Measurements from ENCODE around the gene PEAK3. TPM values are rescaled to one million over a fixed set of nuclear protein-coding genes. Genes with fewer than 3 reads are reported as not detected.

Gene PEAK3
- total and polyA plus RNA-seq, 4 donors: 0.11 to 0.20 (median 0.16) TPM; not detected in 1

DNA sequence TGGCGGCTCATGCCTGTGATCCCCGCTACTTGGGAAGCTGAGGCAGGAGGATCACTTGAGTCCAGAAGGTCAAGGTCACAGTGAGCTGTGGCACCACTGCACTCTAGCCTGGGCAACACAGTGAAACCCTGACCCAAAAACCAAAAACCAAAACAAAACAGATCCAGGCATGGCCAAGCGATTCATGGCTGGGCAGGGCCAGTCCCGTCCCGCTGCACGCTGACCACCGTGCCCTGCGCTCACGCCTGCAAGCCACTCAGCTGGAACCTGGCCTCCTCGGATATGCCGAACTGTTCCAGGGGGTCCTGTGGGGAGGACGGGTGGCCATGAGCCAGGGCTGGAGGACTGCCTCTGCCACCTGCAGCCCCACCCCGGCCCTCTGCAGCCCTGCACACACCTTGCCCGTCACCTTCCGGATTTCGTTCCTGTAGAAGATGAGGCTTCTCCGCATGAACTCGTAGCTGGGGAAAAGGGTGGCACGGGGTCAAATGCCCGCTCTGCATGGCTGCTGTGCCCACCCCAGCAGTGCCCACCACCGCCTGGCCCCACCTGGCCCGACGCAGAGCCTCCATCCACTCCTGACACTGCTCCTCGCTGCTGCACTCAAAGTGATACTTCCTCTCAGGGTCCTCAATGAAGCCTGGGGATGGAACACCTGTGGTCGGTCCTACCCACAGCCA, 48.2 kb downstream of the PEAK3 start:
- H3K9me3 ChIP-seq (ENCODE audit: control insufficient read depth, insufficient read depth, low read length): no peaks in the 10 kb centered on the region
- peaks cover 71% of the 10 kb centered on the region for H3K36me3 ChIP-seq (ENCODE audit: control insufficient read depth, insufficient read depth, low read length)
- WGBS (ENCODE audit: insufficient coverage): 93% methylated on average over 24 of the region's 25 CpGs
- peaks cover 43% of the 10 kb centered on the region for H3K4me1 ChIP-seq (ENCODE audit: control insufficient read depth, insufficient read depth, low read length)
- no peak for DNase-seq (ENCODE audit: low read depth in 4 of 6, low spot score in 6 of 6)
- H3K27ac ChIP-seq (ENCODE audit: low read depth, low read length): no peak overlapping the region
- H3K27me3 ChIP-seq (ENCODE audit: control insufficient read depth, insufficient read depth, low read length): no peaks in the 10 kb centered on the region
- H3K4me3 ChIP-seq (ENCODE audit: low read depth, low read length): no peak overlapping the region

GRCh38 chr19:2232286-2233151, 49.5 kb downstream of the PEAK3 start:
- Histone ChIP-seq H3K27ac (ENCODE audit: low read depth, low read length) (no peak overlapping the region), H3K4me1 (ENCODE audit: control insufficient read depth, insufficient read depth, low read length) (peaks cover 34% of the 10 kb centered on the region), H3K9me3 (ENCODE audit: control insufficient read depth, insufficient read depth, low read length) (no peaks in the 10 kb centered on the region), H3K36me3 (ENCODE audit: control insufficient read depth, insufficient read depth, low read length) (peaks cover 78% of the 10 kb centered on the region), H3K27me3 (ENCODE audit: control insufficient read depth, insufficient read depth, low read length) (no peaks in the 10 kb centered on the region), H3K4me3 (ENCODE audit: low read depth, low read length) (no peak overlapping the region)
- 84% methylated on average over 22 of the region's 30 CpGs for WGBS (ENCODE audit: insufficient coverage)
- no peak for DNase-seq (ENCODE audit: low read depth in 4 of 6, low spot score in 6 of 6)

GRCh38 chr19:2231621-2232221, 50.3 kb downstream of the PEAK3 start:
- H3K9me3 ChIP-seq (ENCODE audit: control insufficient read depth, insufficient read depth, low read length): no peaks in the 10 kb centered on the region
- no peak for DNase-seq (ENCODE audit: low read depth in 4 of 6, low spot score in 6 of 6)
- no peak overlapping the region for H3K27ac ChIP-seq (ENCODE audit: low read depth, low read length)
- WGBS (ENCODE audit: insufficient coverage): 76% methylated on average over 16 of the region's 21 CpGs
- no peaks in the 10 kb centered on the region for H3K27me3 ChIP-seq (ENCODE audit: control insufficient read depth, insufficient read depth, low read length)
- H3K4me1 ChIP-seq (ENCODE audit: control insufficient read depth, insufficient read depth, low read length): peaks cover 28% of the 10 kb centered on the region
- peaks cover 86% of the 10 kb centered on the region for H3K36me3 ChIP-seq (ENCODE audit: control insufficient read depth, insufficient read depth, low read length)
- no peak overlapping the region for H3K4me3 ChIP-seq (ENCODE audit: low read depth, low read length)

- no peaks in the 10 kb centered on the region for H3K9me3 ChIP-seq (ENCODE audit: control insufficient read depth, insufficient read depth, low read length)
- H3K4me3 ChIP-seq (ENCODE audit: low read depth, low read length): no peak overlapping the region
- H3K27me3 ChIP-seq (ENCODE audit: control insufficient read depth, insufficient read depth, low read length): no peaks in the 10 kb centered on the region
- no peak overlapping the region for H3K27ac ChIP-seq (ENCODE audit: low read depth, low read length)
- H3K36me3 ChIP-seq (ENCODE audit: control insufficient read depth, insufficient read depth, low read length): peaks cover 94% of the 10 kb centered on the region
- DNase-seq (ENCODE audit: low read depth in 4 of 6, low spot score in 6 of 6): no peak
- peaks cover 28% of the 10 kb centered on the region for H3K4me1 ChIP-seq (ENCODE audit: control insufficient read depth, insufficient read depth, low read length)
- WGBS (ENCODE audit: insufficient coverage): 88% methylated on average over 8 of the region's 12 CpGs
Measured at GRCh38 chr19:2230807-2231533, 51.0 kb downstream of the PEAK3 start.

DNA sequence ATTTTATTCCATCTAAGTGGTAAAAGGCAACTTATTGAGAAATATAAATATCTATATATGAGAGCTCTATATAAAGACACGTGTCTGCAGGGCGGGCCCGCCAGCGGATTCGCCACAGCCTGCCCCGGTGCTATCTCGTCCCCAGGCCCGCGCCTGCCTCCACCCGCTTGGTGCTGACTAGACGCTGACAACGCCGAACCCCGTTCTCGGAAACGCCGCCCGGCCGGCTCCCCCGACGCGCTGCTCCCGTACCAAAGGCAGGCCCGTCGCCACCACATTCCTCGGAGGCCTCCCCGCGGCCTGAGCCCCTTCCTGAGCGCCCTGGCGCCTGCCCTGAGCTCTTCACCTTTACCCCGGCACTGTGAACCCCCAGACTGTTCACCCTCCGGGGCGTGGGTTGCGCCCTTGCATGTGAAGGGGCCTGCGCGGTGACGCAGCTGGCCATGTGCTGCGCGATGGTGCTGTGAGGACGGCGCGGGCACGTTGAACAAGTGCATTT, 51.9 kb downstream of the PEAK3 start:
- Histone ChIP-seq H3K36me3 (ENCODE audit: control insufficient read depth, insufficient read depth, low read length) (peaks cover 99% of the 10 kb centered on the region), H3K27me3 (ENCODE audit: control insufficient read depth, insufficient read depth, low read length) (no peaks in the 10 kb centered on the region), H3K4me3 (ENCODE audit: low read depth, low read length) (no peak overlapping the region), H3K4me1 (ENCODE audit: control insufficient read depth, insufficient read depth, low read length) (peaks cover 23% of the 10 kb centered on the region), H3K27ac (ENCODE audit: low read depth, low read length) (no peak overlapping the region), H3K9me3 (ENCODE audit: control insufficient read depth, insufficient read depth, low read length) (no peaks in the 10 kb centered on the region)
- WGBS (ENCODE audit: insufficient coverage): 90% methylated on average over 42 of the region's 43 CpGs
- DNase-seq (ENCODE audit: low read depth in 4 of 6, low spot score in 6 of 6): no peak

DNA sequence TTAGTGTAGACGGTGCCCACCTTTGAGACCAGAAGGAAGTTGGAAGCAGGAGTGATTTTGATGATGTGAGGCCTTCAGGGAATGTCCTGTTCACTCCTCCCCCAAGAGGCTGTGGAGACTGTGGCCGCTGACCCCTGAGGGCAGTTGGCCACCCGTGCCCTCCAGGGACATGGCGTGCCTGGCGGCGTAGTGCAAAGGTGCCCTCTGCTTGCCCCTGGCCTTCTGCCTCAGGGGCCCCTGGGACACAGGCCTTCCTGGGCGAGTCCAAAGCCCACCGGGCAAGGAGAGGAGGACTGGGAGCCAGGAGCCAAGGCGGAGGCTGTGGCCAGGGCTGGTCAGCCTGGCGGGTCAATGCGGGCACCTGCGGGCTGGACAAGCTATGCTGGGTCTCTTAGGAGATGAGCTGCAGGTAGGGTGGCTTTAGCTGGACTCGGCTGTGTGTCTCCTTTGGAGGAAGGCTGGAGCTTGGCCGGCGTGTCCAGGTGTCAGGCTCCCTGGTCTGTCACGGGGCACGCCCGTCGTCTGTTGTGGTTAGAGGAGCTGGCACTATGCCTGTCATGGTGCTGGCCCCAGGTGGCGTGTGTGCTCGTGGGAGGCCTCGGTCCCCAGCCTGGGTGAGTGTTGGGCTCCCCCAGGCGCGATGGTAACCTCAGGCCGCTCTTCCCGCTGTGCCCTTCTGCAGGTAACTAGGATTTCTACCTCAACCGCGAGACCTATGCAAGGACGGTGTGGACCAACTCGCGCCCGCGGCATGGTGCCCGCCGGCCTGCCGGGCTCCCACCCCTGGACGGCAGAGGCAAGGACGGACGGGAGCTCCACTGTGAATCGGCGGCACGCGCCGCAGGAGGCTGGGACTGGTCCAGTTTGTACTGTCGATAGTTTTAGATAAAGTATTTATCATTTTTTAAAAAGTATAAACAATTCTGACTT, 52.6 kb downstream of the PEAK3 start:
- H3K36me3 ChIP-seq (ENCODE audit: control insufficient read depth, insufficient read depth, low read length): peaks cover 100% of the 10 kb centered on the region
- H3K27ac ChIP-seq (ENCODE audit: low read depth, low read length): no peak overlapping the region
- WGBS (ENCODE audit: insufficient coverage): 93% methylated on average over 35 of the region's 45 CpGs
- no peak for DNase-seq (ENCODE audit: low read depth in 4 of 6, low spot score in 6 of 6)
- peaks cover 16% of the 10 kb centered on the region for H3K4me1 ChIP-seq (ENCODE audit: control insufficient read depth, insufficient read depth, low read length)
- no peaks in the 10 kb centered on the region for H3K9me3 ChIP-seq (ENCODE audit: control insufficient read depth, insufficient read depth, low read length)
- H3K27me3 ChIP-seq (ENCODE audit: control insufficient read depth, insufficient read depth, low read length): no peaks in the 10 kb centered on the region
- H3K4me3 ChIP-seq (ENCODE audit: low read depth, low read length): no peak overlapping the region

GRCh38 chr19:2228157-2229030, 53.6 kb downstream of the PEAK3 start:
- Histone ChIP-seq H3K4me1 (ENCODE audit: control insufficient read depth, insufficient read depth, low read length) (peaks cover 7% of the 10 kb centered on the region), H3K9me3 (ENCODE audit: control insufficient read depth, insufficient read depth, low read length) (no peaks in the 10 kb centered on the region), H3K4me3 (ENCODE audit: low read depth, low read length) (no peak overlapping the region), H3K27ac (ENCODE audit: low read depth, low read length) (no peak overlapping the region), H3K27me3 (ENCODE audit: control insufficient read depth, insufficient read depth, low read length) (no peaks in the 10 kb centered on the region), H3K36me3 (ENCODE audit: control insufficient read depth, insufficient read depth, low read length) (peaks cover 100% of the 10 kb centered on the region)
- DNase-seq (ENCODE audit: low read depth in 4 of 6, low spot score in 6 of 6): no peak
- 93% methylated on average over 48 of the region's 48 CpGs for WGBS (ENCODE audit: insufficient coverage)

Data from spinal cord (tissue), 10 donors.